SW 1271 (cell line): Measurements from ENCODE around the gene AMBRA1.

Source experiments
- DNase-seq, 2 experiments: peaks; one replicate each; lab custom pipeline; 2025; lab: John Stamatoyannopoulos, UW

AMBRA1 gene

DNA sequence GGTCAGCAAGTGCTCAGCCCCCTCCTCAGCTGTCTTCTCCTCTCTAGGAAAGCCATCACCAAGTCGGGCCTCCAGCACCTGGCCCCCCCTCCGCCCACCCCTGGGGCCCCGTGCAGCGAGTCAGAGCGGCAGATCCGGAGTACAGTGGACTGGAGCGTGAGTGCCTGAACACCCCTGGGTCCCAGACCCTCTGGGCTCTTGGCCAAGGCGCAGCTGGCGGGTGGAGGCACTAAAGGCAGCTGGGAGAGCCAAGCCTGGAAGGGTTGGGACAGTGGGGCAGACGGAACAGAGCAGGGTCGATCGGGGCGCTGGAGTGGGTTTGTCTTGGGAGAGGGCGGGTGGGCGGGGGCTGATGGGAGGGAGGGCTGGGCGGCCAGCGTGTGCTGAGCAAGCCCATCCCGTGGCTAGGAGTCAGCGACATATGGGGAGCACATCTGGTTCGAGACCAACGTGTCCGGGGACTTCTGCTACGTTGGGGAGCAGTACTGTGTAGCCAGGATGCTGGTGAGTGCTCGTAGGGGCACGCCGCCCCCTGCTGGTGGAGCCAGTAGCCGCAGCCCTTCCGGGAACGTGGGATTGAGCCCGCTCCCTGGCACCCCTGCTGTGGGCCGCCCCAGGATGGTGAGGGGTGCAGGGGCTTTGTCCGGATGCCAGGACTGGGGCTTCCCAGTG is 226.4 kb downstream of the AMBRA1 start:
- peak in 1 of 2 experiments; percentile 28 for DNase-seq

- DNase-seq = no peak
These were observed 227.1 kb downstream of the AMBRA1 start for GRCh38 chr11:46366661-46367161.

GRCh38 chr11:46366260-46366659 is 227.6 kb downstream of the AMBRA1 start:
- no peak for DNase-seq

GRCh38 chr11:46364791-46365190 is 229.0 kb downstream of the AMBRA1 start:
- DNase-seq = no peak

- DNase-seq = no peak
These were observed 229.8 kb downstream of the AMBRA1 start for GRCh38 chr11:46364056-46364455.

DNA sequence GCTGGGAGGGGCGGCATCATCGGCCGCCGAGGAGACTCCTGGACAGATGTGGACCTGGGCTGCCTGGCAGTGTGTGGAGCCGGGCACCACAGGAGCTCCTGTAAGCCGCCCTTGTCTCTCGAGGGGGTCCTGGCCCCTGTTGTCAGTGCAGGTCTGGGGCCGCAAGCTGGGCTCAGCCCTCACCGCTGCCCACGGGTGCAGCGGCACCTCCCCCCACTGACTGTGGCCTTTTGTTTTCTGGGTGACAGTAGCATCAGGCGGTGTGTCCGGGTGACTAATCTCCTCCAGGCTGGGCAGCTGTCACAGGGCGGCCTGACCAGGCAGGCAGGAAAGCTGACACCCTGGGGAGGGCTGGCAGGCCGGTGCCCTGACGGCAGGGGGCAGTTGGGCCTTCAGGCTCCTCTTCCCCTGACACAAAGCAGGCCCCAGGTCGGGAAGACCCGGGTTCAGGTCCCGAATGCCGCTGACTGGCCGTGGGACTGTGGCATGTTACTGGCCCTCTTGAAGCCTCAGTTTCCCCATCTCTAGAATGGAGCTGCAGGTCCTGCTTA is 230.3 kb downstream of the AMBRA1 start:
- DNase-seq = peak; percentile 82 to 91

GRCh38 chr11:46363031-46363407 is 230.8 kb downstream of the AMBRA1 start:
- peak; percentile 81 to 92 for DNase-seq

DNA sequence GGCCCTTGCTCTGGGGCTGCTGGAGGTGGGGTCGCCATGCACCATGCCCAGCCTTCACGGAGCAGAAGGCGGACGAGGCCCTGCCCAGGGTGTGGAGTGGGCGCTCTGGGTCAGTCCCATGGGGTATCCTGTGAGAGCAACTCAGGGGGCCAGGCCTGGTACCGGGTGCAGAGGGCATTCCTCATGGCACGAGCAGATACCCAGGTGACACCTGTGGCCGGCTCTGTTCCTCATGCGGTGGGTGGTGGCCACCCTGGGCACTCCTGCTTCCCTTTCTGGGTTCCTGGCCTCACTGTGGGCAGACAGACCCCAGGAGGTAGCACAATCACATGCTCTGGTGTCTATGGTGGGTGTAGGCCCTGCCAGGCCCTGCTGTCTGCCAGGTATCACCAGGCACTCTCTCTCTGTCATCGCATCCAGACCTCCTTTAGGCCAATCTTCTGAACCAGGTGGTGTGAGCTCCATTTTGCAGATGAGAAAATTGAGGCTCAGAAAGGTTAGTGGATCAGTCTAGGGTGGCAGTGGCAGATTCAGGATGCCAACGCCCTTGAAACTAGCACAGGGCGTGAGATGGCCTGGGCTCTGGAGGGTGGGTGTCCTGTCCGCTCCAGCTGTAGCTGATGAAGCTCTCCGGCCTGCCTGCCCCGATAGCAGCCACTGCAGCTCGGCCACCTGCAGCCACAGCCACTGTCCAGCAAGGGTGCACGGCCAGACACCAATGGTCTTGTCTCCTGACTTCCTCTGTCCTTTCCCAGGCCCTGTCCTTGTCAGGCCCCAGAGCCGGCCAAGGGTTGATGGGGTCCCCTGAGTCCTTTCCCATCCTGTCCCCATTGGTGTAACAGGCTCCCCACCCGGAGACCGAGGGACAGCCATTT is 231.4 kb downstream of the AMBRA1 start:
- no peak for DNase-seq

- no peak for DNase-seq
These were observed 232.3 kb downstream of the AMBRA1 start for GRCh38 chr11:46361283-46362155.

DNA sequence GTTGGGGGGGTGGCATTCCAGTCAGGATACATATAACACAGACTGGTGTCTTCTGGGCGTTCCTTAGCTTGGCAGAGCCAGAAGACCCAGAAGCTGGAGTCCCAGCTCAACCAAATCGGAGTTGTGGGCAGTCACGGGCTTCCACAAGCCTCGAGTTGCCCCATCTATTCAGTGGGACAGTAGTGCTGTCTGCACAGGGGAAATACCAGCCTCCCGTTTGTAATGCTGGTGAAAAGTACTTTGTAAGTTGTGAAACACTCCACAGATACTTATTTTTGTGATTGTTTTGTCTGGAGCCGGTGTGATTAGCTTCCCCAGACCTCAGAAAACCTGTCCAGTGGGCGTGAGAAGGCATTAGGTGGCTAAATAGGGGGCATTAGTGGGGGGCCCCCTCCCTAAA is 232.9 kb downstream of the AMBRA1 start:
- DNase-seq = no peak

DNA sequence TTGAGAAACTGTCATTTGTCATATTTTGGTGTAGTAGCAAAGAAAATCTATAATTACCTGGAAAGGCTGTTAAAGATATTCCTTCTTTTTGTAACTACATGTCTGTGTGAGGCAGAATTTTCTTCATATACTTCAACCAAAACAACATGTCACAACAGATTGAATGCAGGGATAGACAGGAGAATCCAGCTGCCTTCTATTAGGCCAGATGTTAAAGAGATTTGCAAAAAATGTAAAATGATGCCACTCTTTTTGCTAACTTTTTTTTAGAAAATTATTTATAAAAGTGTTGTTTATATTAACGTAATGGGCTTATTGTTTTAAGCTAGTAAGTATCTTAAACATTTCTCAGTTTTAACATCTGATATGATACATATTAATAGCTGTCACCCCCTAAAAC is 233.9 kb downstream of the AMBRA1 start:
- DNase-seq = no peak

- no peak for DNase-seq
These were observed 236.3 kb downstream of the AMBRA1 start for GRCh38 chr11:46357483-46357936.

DNA sequence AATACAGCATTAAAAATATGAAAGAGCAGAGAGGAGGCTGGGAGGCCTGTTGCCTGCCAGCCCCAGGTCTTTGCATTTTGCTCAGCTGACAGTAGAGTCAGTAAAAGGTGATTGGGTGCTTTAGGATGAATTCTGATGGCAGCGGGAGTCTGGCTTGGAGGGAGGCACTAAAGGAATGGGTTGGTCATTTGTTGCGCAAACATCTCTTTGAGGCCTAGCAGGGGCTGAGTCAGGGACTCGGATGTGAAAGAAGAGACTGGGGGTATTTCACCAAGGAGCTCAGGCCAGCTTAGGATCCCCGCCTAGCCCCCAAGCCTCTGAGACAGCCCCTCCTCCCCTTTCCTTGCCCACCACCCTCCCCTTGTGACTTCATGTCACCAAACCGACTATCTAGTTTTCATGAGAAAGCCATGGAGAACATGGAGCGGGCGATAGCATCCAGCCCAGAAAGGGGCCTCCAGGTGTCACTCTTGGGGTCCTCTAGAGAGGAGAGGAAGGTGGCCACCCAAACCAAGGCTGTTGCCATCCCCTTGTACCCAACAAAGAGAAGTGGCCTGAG is 236.8 kb downstream of the AMBRA1 start:
- DNase-seq = no peak

DNA sequence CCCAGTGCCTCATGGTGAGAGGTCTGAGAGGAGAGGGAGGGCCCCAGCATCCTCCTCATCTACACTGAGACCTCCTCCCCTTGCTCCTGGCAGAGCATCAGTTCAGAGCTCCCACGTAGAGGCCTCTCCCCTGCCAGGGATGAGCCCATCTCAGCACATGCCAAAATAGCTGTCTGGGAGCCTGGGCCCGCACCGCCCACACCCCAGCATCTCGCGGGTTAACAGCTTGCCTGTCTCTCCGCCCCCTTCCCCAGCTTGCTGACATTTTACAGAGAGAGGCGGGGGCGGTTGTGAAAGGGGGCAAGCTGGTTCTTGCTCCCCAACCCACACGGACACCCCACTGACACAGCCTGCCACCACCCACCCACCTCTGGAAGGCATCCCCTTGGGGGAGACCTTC is 240.1 kb downstream of the AMBRA1 start:
- DNase-seq = no peak

GRCh38 chr11:46352063-46352841 is 241.6 kb downstream of the AMBRA1 start:
- peak in 1 of 2 experiments; percentile 13 for DNase-seq

DNA sequence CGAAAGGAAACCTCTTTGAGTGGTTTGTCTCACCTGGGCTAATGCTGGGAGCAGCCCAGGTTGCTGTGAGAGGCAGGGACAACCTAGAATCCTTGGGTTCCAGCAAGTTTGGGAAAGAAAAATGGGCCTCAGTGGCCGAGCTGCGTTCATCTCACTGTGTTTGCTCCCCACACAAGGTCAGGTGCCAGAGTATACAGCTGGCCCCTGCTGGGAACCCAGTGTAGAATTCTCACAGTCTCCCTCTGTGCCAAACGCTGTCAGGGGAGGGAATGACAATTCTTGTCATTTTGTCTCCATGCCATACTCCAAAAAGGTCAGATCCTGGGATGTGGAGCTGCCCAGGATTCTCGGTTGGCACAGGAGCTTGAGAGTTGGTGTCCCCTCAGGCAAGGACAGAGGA is 242.2 kb downstream of the AMBRA1 start:
- no peak for DNase-seq

DNA sequence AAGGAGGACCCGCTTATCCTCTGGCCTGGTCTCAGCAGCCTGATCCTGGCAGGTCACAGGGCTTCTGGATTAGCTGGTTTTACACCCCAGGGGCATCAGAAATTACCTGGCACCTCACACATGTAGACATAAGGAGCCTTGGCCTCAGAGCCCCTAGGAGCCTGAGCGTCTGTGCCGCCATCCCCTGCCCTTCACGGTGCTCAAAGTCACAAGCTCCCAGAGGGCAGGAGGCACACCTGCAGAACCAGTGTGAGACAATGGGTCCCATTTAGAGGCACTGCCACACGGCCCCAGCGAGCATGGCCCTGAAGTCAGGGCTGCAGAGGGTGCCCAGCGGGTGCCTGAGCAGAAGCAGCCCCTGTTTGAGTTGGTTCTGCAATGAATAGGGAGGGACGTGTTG is 242.7 kb downstream of the AMBRA1 start:
- DNase-seq = no peak

DNA sequence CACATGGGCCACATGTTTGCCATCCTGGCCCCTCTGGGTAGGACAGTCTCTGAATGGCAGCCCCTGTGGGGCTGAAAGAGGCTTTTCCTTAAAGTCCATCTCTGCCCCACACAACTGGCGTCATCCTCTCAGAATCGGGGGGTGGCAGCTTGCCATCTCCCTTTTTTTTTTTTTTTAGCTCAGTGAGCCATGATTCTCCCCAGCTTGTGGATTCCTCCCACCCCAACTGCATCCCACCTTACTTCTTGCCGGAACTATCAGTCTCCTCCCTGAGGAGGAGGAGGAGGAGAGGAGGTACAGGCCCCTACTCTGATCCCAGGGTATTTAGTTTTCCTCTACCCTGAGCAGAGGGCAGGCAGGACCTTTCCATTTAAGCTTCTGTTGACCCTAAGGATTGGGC is 243.1 kb downstream of the AMBRA1 start:
- no peak for DNase-seq

GRCh38 chr11:46348566-46349401 is 245.0 kb downstream of the AMBRA1 start:
- no peak for DNase-seq
